Osteocyte (in vitro differentiated cells): ENCODE data around the gene SRXN1. TPM values are rescaled to one million over a fixed set of nuclear protein-coding genes. Genes with fewer than 3 reads are reported as not detected.

Experiments used
- DNase-seq: peaks from one replicate; pipeline ENCODE4 v3.0.0; 2021; ENCODE audit warnings: mixed read lengths; ENCODE audit not compliant: unreplicated experiment; ENCODE audit errors: extremely low spot score
- H3K27ac Mint-ChIP-seq: one replicate; pipeline ENCODE4 v1.8.0; 2021; ENCODE audit warnings: mild to moderate bottlenecking, mixed read lengths; ENCODE audit not compliant: unreplicated experiment
- H3K27me3 Mint-ChIP-seq: one replicate; pipeline ENCODE4 v1.8.0; 2021; ENCODE audit warnings: mixed read lengths; ENCODE audit not compliant: unreplicated experiment
- H3K36me3 Mint-ChIP-seq: one replicate; pipeline ENCODE4 v1.8.0; 2021; ENCODE audit warnings: mixed read lengths; ENCODE audit not compliant: unreplicated experiment
- H3K4me1 Mint-ChIP-seq: one replicate; pipeline ENCODE4 v1.8.0; 2021; ENCODE audit warnings: mixed read lengths; ENCODE audit not compliant: unreplicated experiment
- H3K4me3 Mint-ChIP-seq: one replicate; pipeline ENCODE4 v1.8.0; 2021; ENCODE audit warnings: mild to moderate bottlenecking, moderate library complexity, mixed read lengths; ENCODE audit not compliant: unreplicated experiment
- H3K9me3 Mint-ChIP-seq: one replicate; pipeline ENCODE4 v1.8.0; 2021; ENCODE audit warnings: mixed read lengths; ENCODE audit not compliant: unreplicated experiment
- total RNA-seq: library from RNA; stranded (reverse); gene quantifications from 2 replicates; pipeline ENCODE4 v1.2.1, GENCODE V29; 2021
- TF ChIP-seq, protein P1 (sequence below): fragments of 200-600 bp; sonication (generic); IDR thresholded peaks from 2 replicates; pipeline ENCODE4 v1.5.0; 2021; ENCODE audit warnings: antibody characterized with exemption, mild to moderate bottlenecking, moderate library complexity

Gene SRXN1
- total RNA-seq, 1 donor from 2014 or later = 14.3 TPM

- TF ChIP-seq, protein P1, sequence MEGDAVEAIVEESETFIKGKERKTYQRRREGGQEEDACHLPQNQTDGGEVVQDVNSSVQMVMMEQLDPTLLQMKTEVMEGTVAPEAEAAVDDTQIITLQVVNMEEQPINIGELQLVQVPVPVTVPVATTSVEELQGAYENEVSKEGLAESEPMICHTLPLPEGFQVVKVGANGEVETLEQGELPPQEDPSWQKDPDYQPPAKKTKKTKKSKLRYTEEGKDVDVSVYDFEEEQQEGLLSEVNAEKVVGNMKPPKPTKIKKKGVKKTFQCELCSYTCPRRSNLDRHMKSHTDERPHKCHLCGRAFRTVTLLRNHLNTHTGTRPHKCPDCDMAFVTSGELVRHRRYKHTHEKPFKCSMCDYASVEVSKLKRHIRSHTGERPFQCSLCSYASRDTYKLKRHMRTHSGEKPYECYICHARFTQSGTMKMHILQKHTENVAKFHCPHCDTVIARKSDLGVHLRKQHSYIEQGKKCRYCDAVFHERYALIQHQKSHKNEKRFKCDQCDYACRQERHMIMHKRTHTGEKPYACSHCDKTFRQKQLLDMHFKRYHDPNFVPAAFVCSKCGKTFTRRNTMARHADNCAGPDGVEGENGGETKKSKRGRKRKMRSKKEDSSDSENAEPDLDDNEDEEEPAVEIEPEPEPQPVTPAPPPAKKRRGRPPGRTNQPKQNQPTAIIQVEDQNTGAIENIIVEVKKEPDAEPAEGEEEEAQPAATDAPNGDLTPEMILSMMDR = peak; percentile 20
- Mint-ChIP-seq H3K4me1 (peaks cover 7% of the 10 kb centered on the region), H3K27me3 (peaks cover 27% of the 10 kb centered on the region), H3K36me3 (no peaks in the 10 kb centered on the region), H3K4me3 (no peak overlapping the region), H3K27ac (no peak overlapping the region), H3K9me3 (no peaks in the 10 kb centered on the region)
- DNase-seq = no peak
Observed at GRCh38 chr20:672963-673602, 20.1 kb upstream of the SRXN1 start.

DNA sequence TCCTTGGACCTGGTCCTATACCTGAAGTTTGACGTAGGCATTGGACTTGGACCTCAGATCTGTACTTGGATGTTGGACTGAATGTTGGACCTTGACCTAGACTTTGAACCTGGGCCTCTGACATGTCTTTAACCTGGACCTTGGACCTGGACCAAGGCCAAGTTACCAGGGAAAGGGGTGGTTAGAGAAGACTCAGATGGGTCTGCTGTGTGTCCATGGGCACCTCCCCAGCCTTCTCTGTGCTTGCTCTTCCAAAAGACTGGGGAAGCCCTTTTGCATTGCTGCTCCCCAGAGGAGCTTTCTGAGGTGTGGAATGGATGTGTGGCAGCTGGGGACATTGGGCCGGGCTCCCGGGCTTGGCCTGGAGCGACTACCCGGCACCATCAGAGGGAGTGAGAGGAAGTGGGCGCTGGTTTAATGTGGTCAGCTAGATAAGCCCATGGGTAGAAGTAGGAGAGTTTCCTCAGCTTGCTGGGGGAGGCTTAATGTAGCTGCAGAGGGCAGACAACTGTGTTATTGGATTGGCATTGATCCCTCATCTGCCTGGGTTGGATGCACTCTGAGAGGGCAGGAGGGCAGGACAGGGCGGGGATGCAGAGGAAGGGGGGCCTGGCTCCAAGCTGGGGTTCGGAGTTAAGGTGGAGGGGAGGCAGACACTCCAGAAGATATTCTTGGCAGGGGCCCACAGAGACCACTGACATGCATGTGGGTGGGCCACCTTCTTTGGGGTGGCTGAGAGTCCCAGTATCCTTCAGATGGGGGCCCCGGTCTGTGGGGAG lies 18.4 kb upstream of the SRXN1 start:
- no peaks in the 10 kb centered on the region for H3K9me3 Mint-ChIP-seq
- peaks cover 7% of the 10 kb centered on the region for H3K4me1 Mint-ChIP-seq
- no peaks in the 10 kb centered on the region for H3K36me3 Mint-ChIP-seq
- no peak overlapping the region for H3K27ac Mint-ChIP-seq
- no peak overlapping the region for H3K4me3 Mint-ChIP-seq
- TF ChIP-seq, protein P1 = no peak
- no peak for DNase-seq
- peaks cover 27% of the 10 kb centered on the region for H3K27me3 Mint-ChIP-seq

DNA sequence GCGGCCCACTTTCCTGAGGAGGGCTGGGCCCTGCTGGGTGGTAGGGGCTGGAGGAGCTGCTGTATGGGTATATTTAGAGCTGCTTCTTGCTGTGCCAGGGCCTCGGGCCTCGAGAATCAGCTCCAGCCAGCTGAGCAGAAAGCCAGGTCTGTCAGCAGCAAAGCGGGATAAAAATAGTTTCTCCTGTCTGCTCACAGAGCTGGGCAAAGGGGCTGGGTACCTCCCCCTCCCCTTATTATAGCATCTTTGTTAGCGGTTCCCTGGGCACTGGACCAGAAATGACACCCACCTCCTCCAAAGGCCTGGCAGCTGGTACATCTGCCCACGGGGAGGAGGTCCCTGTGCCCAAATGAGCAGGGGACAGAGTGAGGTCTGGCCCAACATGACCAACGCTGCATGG lies 16.6 kb upstream of the SRXN1 start:
- H3K36me3 Mint-ChIP-seq = no peaks in the 10 kb centered on the region
- H3K4me1 Mint-ChIP-seq = peaks cover 2% of the 10 kb centered on the region
- H3K9me3 Mint-ChIP-seq = no peaks in the 10 kb centered on the region
- TF ChIP-seq, protein P1 = no peak
- no peak overlapping the region for H3K4me3 Mint-ChIP-seq
- H3K27me3 Mint-ChIP-seq = peaks cover 22% of the 10 kb centered on the region
- no peak overlapping the region for H3K27ac Mint-ChIP-seq
- no peak for DNase-seq

DNA sequence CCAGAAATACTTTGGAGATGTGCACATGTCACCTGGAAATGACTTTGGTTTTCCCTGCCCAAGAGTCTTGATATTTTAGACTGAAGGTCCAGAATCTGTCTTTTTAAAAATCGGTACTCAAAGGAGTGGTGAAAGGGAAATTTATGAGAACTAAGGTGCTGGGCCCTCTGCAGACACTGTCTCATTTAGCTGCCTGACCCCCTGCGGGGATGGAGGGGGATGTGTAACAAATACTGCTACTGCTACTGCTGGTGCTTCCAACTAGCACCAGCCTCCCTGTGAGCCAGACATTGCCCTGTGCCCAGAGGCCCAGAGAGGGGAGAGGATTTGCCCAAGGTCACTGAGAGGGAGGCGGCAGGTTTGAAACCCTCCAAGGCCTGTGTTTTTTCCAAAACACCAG lies 15.6 kb upstream of the SRXN1 start:
- H3K36me3 Mint-ChIP-seq = no peaks in the 10 kb centered on the region
- TF ChIP-seq, protein P1 = no peak
- H3K9me3 Mint-ChIP-seq = no peaks in the 10 kb centered on the region
- H3K4me1 Mint-ChIP-seq = peaks cover 2% of the 10 kb centered on the region
- no peak for DNase-seq
- no peak overlapping the region for H3K4me3 Mint-ChIP-seq
- peaks cover 17% of the 10 kb centered on the region for H3K27me3 Mint-ChIP-seq
- H3K27ac Mint-ChIP-seq = no peak overlapping the region

DNA sequence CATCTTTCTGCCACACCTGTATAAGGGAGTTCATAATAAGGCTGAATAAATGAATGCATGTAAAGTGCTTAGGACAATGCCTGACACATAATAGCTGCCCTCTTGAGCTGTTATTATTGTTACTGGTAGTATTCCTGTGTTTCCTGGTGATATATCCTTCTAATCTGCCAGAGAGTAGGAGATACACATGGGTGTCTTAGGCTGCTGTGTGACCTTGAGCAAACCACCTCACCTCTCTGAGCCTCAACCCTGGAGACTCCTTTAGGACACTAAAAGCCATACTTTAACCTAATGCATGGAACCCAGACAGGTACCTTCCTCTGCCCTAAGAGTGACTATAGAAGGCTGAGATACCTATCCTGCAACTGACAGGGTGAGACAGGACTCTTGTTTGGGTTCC lies 15.1 kb upstream of the SRXN1 start:
- no peaks in the 10 kb centered on the region for H3K9me3 Mint-ChIP-seq
- no peak overlapping the region for H3K4me3 Mint-ChIP-seq
- TF ChIP-seq, protein P1 = no peak
- no peak overlapping the region for H3K27ac Mint-ChIP-seq
- peaks cover 14% of the 10 kb centered on the region for H3K27me3 Mint-ChIP-seq
- H3K36me3 Mint-ChIP-seq = no peaks in the 10 kb centered on the region
- DNase-seq = no peak
- H3K4me1 Mint-ChIP-seq = peaks cover 2% of the 10 kb centered on the region
